Cardiac muscle cell (in vitro differentiated cells and primary cell): Measurements from ENCODE around the gene BCORL1. TPM values are rescaled to one million over a fixed set of nuclear protein-coding genes. Genes with fewer than 3 reads are reported as not detected.

ENCODE experiments used
- DNase-seq, 2 donors: peaks; one replicate each; pipeline versions ENCODE4 v3.0.0 to v3.0.0-alpha.2; 2010 to 2017; ENCODE audit warnings: low read depth in 1 of 2, low spot score in 1 of 2
- H3K27ac ChIP-seq: fragments of 200-600 bp; sonication (generic); 2 replicates; pipeline ENCODE4 v1.5.1; 2016
- H3K27me3 ChIP-seq: fragments of 200-600 bp; sonication (generic); 2 replicates; pipeline ENCODE4 v1.6.0; 2016; ENCODE audit warnings: control low read depth
- H3K36me3 ChIP-seq: fragments of 200-600 bp; sonication (generic); 2 replicates; pipeline ENCODE4 v1.5.1; 2016; ENCODE audit warnings: control low read depth
- H3K4me1 ChIP-seq: fragments of 200-600 bp; sonication (generic); 2 replicates; pipeline ENCODE4 v1.8.1; 2017; ENCODE audit warnings: low read depth, mild to moderate bottlenecking, mixed run types
- H3K4me3 ChIP-seq: fragments of 200-600 bp; sonication (generic); 2 replicates; pipeline ENCODE4 v1.5.1; 2016; ENCODE audit warnings: mild to moderate bottlenecking
- H3K9me3 ChIP-seq: fragments of 200-600 bp; sonication (generic); 2 replicates; pipeline ENCODE4 v1.5.1; 2017; ENCODE audit warnings: low read depth, mild to moderate bottlenecking, control low read depth
- CTCF ChIP-seq: IDR thresholded peaks from 2 replicates; pipeline ENCODE4 v1.5.1; 2012; ENCODE audit warnings: low read depth, mild to moderate bottlenecking, low read length
- polyA plus RNA-seq: library from polyadenylated mRNA; unstranded; fragments of >200 nt; fragmentation: Nextera tagmentation; extraction: Ambion mirVana; gene quantifications from 2 replicates; pipeline ENCODE4 v1.2.1, GENCODE V29; 2016
- total RNA-seq: library from RNA; depleted of rRNA; stranded (reverse); fragments of >200 nt; gene quantifications from 2 replicates; pipeline ENCODE4 v1.2.3, GENCODE V29; 2016

The BCORL1 gene
- total and polyA plus RNA-seq, 2 experiments from 2014 or later, result 8.7 to 10.7 TPM

- TF ChIP-seq CTCF, result no peak
- H3K27ac ChIP-seq, result no peak overlapping the region
Measured at GRCh38 chrX:130086447-130087206, 104.2 kb downstream of the BCORL1 start.

GRCh38 chrX:130090364-130090763 lies 107.9 kb downstream of the BCORL1 start:
- Histone ChIP-seq H3K9me3 (no peaks in the 10 kb centered on the region), H3K4me3 (no peak overlapping the region), H3K4me1 (no peaks in the 10 kb centered on the region), H3K27me3 (no peaks in the 10 kb centered on the region), H3K36me3 (no peaks in the 10 kb centered on the region), H3K27ac (no peak overlapping the region)
- no peak for DNase-seq
- TF ChIP-seq CTCF, result no peak

More at GRCh38 chrX:130086447-130087206, 104.2 kb downstream of the BCORL1 start:
- H3K27me3 ChIP-seq, result no peaks in the 10 kb centered on the region
- H3K9me3 ChIP-seq, result no peaks in the 10 kb centered on the region
- no peaks in the 10 kb centered on the region for H3K36me3 ChIP-seq
- DNase-seq, result no peak
- H3K4me3 ChIP-seq, result no peak overlapping the region
- H3K4me1 ChIP-seq, result no peaks in the 10 kb centered on the region

GRCh38 chrX:130091980-130092522 lies 109.6 kb downstream of the BCORL1 start:
- Histone ChIP-seq H3K36me3 (no peaks in the 10 kb centered on the region), H3K27ac (no peak overlapping the region), H3K27me3 (no peaks in the 10 kb centered on the region), H3K9me3 (no peaks in the 10 kb centered on the region), H3K4me1 (no peaks in the 10 kb centered on the region), H3K4me3 (no peak overlapping the region)
- no peak for DNase-seq
- TF ChIP-seq CTCF, result no peak

GRCh38 chrX:130093271-130093670 lies 110.8 kb downstream of the BCORL1 start:
- no peaks in the 10 kb centered on the region for H3K27me3 ChIP-seq
- H3K36me3 ChIP-seq, result no peaks in the 10 kb centered on the region

GRCh38 chrX:130094696-130095095 lies 112.3 kb downstream of the BCORL1 start:
- H3K27me3 ChIP-seq, result no peaks in the 10 kb centered on the region
- DNase-seq, result no peak

More at GRCh38 chrX:130093271-130093670, 110.8 kb downstream of the BCORL1 start:
- Histone ChIP-seq H3K4me3 (no peak overlapping the region), H3K4me1 (no peaks in the 10 kb centered on the region), H3K27ac (no peak overlapping the region), H3K9me3 (no peaks in the 10 kb centered on the region)
- no peak for DNase-seq
- no peak for TF ChIP-seq CTCF

More at GRCh38 chrX:130094696-130095095, 112.3 kb downstream of the BCORL1 start:
- H3K36me3 ChIP-seq, result no peaks in the 10 kb centered on the region
- no peaks in the 10 kb centered on the region for H3K4me1 ChIP-seq
- H3K4me3 ChIP-seq, result no peak overlapping the region
- no peaks in the 10 kb centered on the region for H3K9me3 ChIP-seq
- no peak overlapping the region for H3K27ac ChIP-seq
- TF ChIP-seq CTCF, result no peak
